ENCODE data around the gene PRPF18. TPM values are rescaled to one million over a fixed set of nuclear protein-coding genes. Genes with fewer than 3 reads are reported as not detected.

The PRPF18 gene
- total and polyA plus RNA-seq, 8 donors: 9.8 to 51.8 (median 21.7) TPM

- TF ChIP-seq CTCF (IDR thresholded peaks at IDR 0.05): no peak
- TF ChIP-seq POLR2A (IDR thresholded peaks at IDR 0.05): no peak
- no peak for TF ChIP-seq POLR2AphosphoS5 (IDR thresholded peaks at IDR 0.05)
- TF ChIP-seq EP300 (IDR thresholded peaks at IDR 0.05): no peak
- no peak for DNase-seq
- Histone ChIP-seq H3K27ac (no peak overlapping the region), H3K9me3 (no peaks in the 10 kb centered on the region), H3K36me3 (peaks cover 38 to 99% (median 98%) of the 10 kb centered on the region in 4 donors), H3K4me1 (no peaks in the 10 kb centered on the region), H3K27me3 (no peaks in the 10 kb centered on the region), H3K4me3 (no peak overlapping the region)
- intact Hi-C loops (cut with DNase I; ENCODE audit: low total_unique reads): no loop called here
- 78 to 86% (median 83%) methylated on average over 5 of the region's 5 CpGs for WGBS, 5 donors
Measured at GRCh38 chr10:13651969-13652720, 65.4 kb downstream of the PRPF18 start.

- no peaks in the 10 kb centered on the region for H3K27me3 ChIP-seq
- H3K4me1 ChIP-seq: no peaks in the 10 kb centered on the region
- H3K36me3 ChIP-seq: peaks cover 38 to 99% (median 98%) of the 10 kb centered on the region in 4 donors
- 44 to 82% (median 72%) methylated on average over 6 of the region's 6 CpGs for WGBS, 5 donors
- intact Hi-C loops (cut with DNase I; ENCODE audit: low total_unique reads): no loop called here
- H3K4me3 ChIP-seq: no peak overlapping the region
- no peak overlapping the region for H3K27ac ChIP-seq
- no peak for DNase-seq
- H3K9me3 ChIP-seq: no peaks in the 10 kb centered on the region
- TF ChIP-seq POLR2A (IDR thresholded peaks at IDR 0.05) (no peak), POLR2AphosphoS5 (IDR thresholded peaks at IDR 0.05) (no peak), CTCF (IDR thresholded peaks at IDR 0.05) (no peak), EP300 (IDR thresholded peaks at IDR 0.05) (no peak)
Measured at GRCh38 chr10:13652860-13653259, 66.1 kb downstream of the PRPF18 start.

GRCh38 chr10:13654118-13654830 is 67.5 kb downstream of the PRPF18 start:
- H3K27me3 ChIP-seq: no peaks in the 10 kb centered on the region
- peaks cover 33 to 97% (median 93%) of the 10 kb centered on the region in 4 donors for H3K36me3 ChIP-seq
- intact Hi-C loops (cut with DNase I; ENCODE audit: low total_unique reads): no loop called here
- H3K4me1 ChIP-seq: peaks cover 2 to 7% (median 4%) of the 10 kb centered on the region in 4 donors
- DNase-seq: no peak
- TF ChIP-seq POLR2A (IDR thresholded peaks at IDR 0.05) (no peak), POLR2AphosphoS5 (IDR thresholded peaks at IDR 0.05) (no peak), CTCF (IDR thresholded peaks at IDR 0.05) (no peak), EP300 (IDR thresholded peaks at IDR 0.05) (no peak)
- H3K4me3 ChIP-seq: no peak overlapping the region
- no peaks in the 10 kb centered on the region for H3K9me3 ChIP-seq
- H3K27ac ChIP-seq: no peak overlapping the region
- 87 to 94% (median 89%) methylated on average over 8 of the region's 8 CpGs for WGBS, 5 donors

- peaks cover 33 to 96% (median 90%) of the 10 kb centered on the region in 4 donors for H3K36me3 ChIP-seq
- no peak overlapping the region for H3K27ac ChIP-seq
- no peaks in the 10 kb centered on the region for H3K9me3 ChIP-seq
- intact Hi-C loops (cut with DNase I; ENCODE audit: low total_unique reads): no loop called here
- peaks cover 5 to 13% (median 9%) of the 10 kb centered on the region in 4 donors for H3K4me1 ChIP-seq
- no peaks in the 10 kb centered on the region for H3K27me3 ChIP-seq
- no peak overlapping the region for H3K4me3 ChIP-seq
- 90 to 97% (median 93%) methylated on average over 4 of the region's 4 CpGs for WGBS, 5 donors
- no peak for TF ChIP-seq POLR2AphosphoS5 (IDR thresholded peaks at IDR 0.05)
- TF ChIP-seq EP300 (IDR thresholded peaks at IDR 0.05): no peak
- no peak for TF ChIP-seq CTCF (IDR thresholded peaks at IDR 0.05)
- no peak for TF ChIP-seq POLR2A (IDR thresholded peaks at IDR 0.05)
- no peak for DNase-seq
Measured at GRCh38 chr10:13654846-13655245, 68.1 kb downstream of the PRPF18 start.

All from stomach (tissue), 9 donors.